Measurements from ENCODE around the gene WHRN. TPM values are rescaled to one million over a fixed set of nuclear protein-coding genes. Genes with fewer than 3 reads are reported as not detected.

WHRN gene
- total and polyA plus RNA-seq, 2 of the 13 experiments (the other 11 are each of a cell fraction or from before 2014, with no cell fraction given): 2.3 to 5.3 TPM

GRCh38 chr9:114553202-114553601 is 47.9 kb upstream of the WHRN start:
- FAIRE-seq: no peak
- H4K20me1 ChIP-seq (ENCODE audit: insufficient read depth, low read length): no peaks in the 10 kb centered on the region
- ChIA-PET POLR2A (no interaction called here), CTCF (ENCODE audit: low intra/inter-chr PET ratio, low total read pairs) (interaction anchor here (0.6 kb wide), 1 partner anchor 57 kb away, joined by 3 read pairs; no protein-coding TSS in a partner anchor)
- no peak for DNase-seq (ENCODE audit: low spot score)
- 64% methylated on average over 3 of the region's 3 CpGs for WGBS (ENCODE audit: low lambda C conversion rate)
- in situ Hi-C loops (cut with HindIII; ENCODE audit: extremely low pct_ligation_motif_present, low pct_unique_long_range_greater_than_20kb) (no loop called here), intact Hi-C loops (cut with micrococcal nuclease; ENCODE audit: unreplicated experiment) (no loop called here)
- H3K36me3 ChIP-seq (replicated peaks in 1 of 2; ENCODE audit: control insufficient read depth in 1 of 2, insufficient read depth in 2 of 2, low read length in 2 of 2): no peaks in the 10 kb centered on the region
- no peak overlapping the region for H3K27ac ChIP-seq (ENCODE audit: extremely low read length, insufficient read depth, low read length)
- peaks cover 8% of the 10 kb centered on the region for H3K4me1 ChIP-seq (ENCODE audit: insufficient read depth, low read length)
- no peaks in the 10 kb centered on the region for H3K9me3 ChIP-seq (ENCODE audit: low read length)
- no peak overlapping the region for H2AFZ ChIP-seq (ENCODE audit: low read length)
- no peak for TF ChIP-seq ZIK1 (CRISPR knock-in tag; IDR thresholded peaks at IDR 0.05; ENCODE audit: borderline replicate concordance, low read depth)
- TF ChIP-seq AGO2 (optimal IDR thresholded peaks at IDR 0.05; ENCODE audit: low read depth, low read length): no peak
- TF ChIP-seq DPF2 (CRISPR knock-in tag; IDR thresholded peaks at IDR 0.05; ENCODE audit: borderline replicate concordance, low read depth): no peak
- no peak overlapping the region for H3K9ac ChIP-seq (ENCODE audit: insufficient read depth, low read depth, low read length)
- no peaks in the 10 kb centered on the region for H3K79me2 ChIP-seq (ENCODE audit: insufficient read depth, low read length)
- H3K4me3 ChIP-seq (replicated peaks in 1 of 3; ENCODE audit: insufficient read depth in 1 of 3, low read depth in 2 of 3, low read length in 3 of 3): no peak overlapping the region
- no peak for ATAC-seq
- H3K27me3 ChIP-seq (ENCODE audit: control insufficient read depth in 1 of 2, insufficient read depth in 2 of 2, low read length in 2 of 2): peaks cover 0 to 1% of the 10 kb centered on the region in 2 experiments; a peak in 1 of 5 replicates
- H3K4me2 ChIP-seq (ENCODE audit: low read depth, low read length): no peak overlapping the region
- BruUV-seq (replicated peaks): no TSS peak

- Histone ChIP-seq H3K9me3 (ENCODE audit: low read length) (no peaks in the 10 kb centered on the region), H3K36me3 (replicated peaks in 1 of 2; ENCODE audit: control insufficient read depth in 1 of 2, insufficient read depth in 2 of 2, low read length in 2 of 2) (no peaks in the 10 kb centered on the region), H4K20me1 (ENCODE audit: insufficient read depth, low read length) (no peaks in the 10 kb centered on the region), H3K27me3 (ENCODE audit: control insufficient read depth in 1 of 2, insufficient read depth in 2 of 2, low read length in 2 of 2) (peaks cover 0 to 1% of the 10 kb centered on the region in 2 experiments; a peak in 1 of 5 replicates), H3K4me3 (replicated peaks in 1 of 3; ENCODE audit: insufficient read depth in 1 of 3, low read depth in 2 of 3, low read length in 3 of 3) (no peak overlapping the region), H3K9ac (ENCODE audit: insufficient read depth, low read depth, low read length) (no peak overlapping the region), H3K27ac (ENCODE audit: extremely low read length, insufficient read depth, low read length) (no peak overlapping the region), H2AFZ (ENCODE audit: low read length) (no peak overlapping the region), H3K4me2 (ENCODE audit: low read depth, low read length) (no peak overlapping the region), H3K79me2 (ENCODE audit: insufficient read depth, low read length) (no peaks in the 10 kb centered on the region), H3K4me1 (ENCODE audit: insufficient read depth, low read length) (peaks cover 3% of the 10 kb centered on the region)
- FAIRE-seq: no peak
- intact Hi-C loops (cut with micrococcal nuclease; ENCODE audit: unreplicated experiment): no loop called here
- WGBS (ENCODE audit: low lambda C conversion rate): 38% methylated on average over 5 of the region's 5 CpGs
- in situ Hi-C loops (cut with HindIII; ENCODE audit: extremely low pct_ligation_motif_present, low pct_unique_long_range_greater_than_20kb): no loop called here
- POLR2A ChIA-PET: no interaction called here
- no peak for ATAC-seq
- CTCF ChIA-PET (ENCODE audit: low intra/inter-chr PET ratio, low total read pairs): interaction anchor here (0.6 kb wide), 1 partner anchor 57 kb away, joined by 3 read pairs; no protein-coding TSS in a partner anchor
- DNase-seq (ENCODE audit: low spot score): no peak
- BruUV-seq (replicated peaks): no TSS peak
- no peak for TF ChIP-seq ZNF256 (CRISPR knock-in tag; conservative IDR thresholded peaks at IDR 0.05)
- no peak for TF ChIP-seq RAD21 (CRISPR knock-in tag; IDR thresholded peaks at IDR 0.05)
- no peak for TF ChIP-seq CENPBD1 (CRISPR knock-in tag; IDR thresholded peaks at IDR 0.05; ENCODE audit: borderline replicate concordance, low read depth)
- TF ChIP-seq ZNF839 (CRISPR knock-in tag; IDR thresholded peaks at IDR 0.05; ENCODE audit: borderline replicate concordance): no peak
- TF ChIP-seq ZBTB25 (CRISPR knock-in tag; IDR thresholded peaks at IDR 0.05): no peak
- no peak for TF ChIP-seq BHLHE40 (IDR thresholded peaks at IDR 0.05; ENCODE audit: low read length)
- TF ChIP-seq ZNF430 (CRISPR knock-in tag; IDR thresholded peaks at IDR 0.05): no peak
- no peak for TF ChIP-seq NRL (CRISPR knock-in tag; IDR thresholded peaks at IDR 0.05; ENCODE audit: borderline replicate concordance)
- no peak for TF ChIP-seq ARNT2 (CRISPR knock-in tag; IDR thresholded peaks at IDR 0.05; ENCODE audit: low read depth)
- TF ChIP-seq ZNF850 (CRISPR knock-in tag; conservative IDR thresholded peaks at IDR 0.05): no peak
- no peak for TF ChIP-seq UBTF (CRISPR knock-in tag; IDR thresholded peaks at IDR 0.05)
- no peak for TF ChIP-seq IRF1 (CRISPR knock-in tag; IDR thresholded peaks at IDR 0.05; ENCODE audit: low read depth)
Measured at GRCh38 chr9:114552706-114553105, 47.4 kb upstream of the WHRN start.

All from HepG2 (cell line).